ENCODE data around the gene NCAM2.
A peak's percentile ranks its signal among the peaks of the same experiment; 100 is the strongest.

DNA sequence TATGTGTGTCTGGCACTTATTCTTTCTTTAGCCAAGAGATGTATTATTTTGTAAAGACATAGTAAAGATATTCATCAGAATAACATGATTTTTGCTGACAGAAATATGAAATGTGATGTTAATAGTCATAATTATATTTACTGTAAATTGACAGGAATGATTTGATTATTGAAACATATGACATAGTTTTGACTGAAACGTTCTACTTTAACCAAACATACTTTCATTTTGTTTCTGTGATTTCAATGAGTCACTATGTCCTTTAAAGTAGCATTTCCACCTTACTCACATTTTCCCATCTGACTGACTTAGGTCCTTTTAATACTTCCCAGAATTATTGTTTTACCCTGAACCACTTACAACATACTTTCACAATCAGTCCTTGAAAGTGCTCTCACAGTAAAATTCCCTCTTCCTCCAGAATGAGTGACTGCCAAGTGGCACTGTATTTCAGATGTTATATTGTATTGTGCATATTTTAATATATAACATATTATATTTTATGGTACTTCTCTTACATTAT is 437.9 kb downstream of the NCAM2 start:
- TF ChIP-seq POLR2A (IDR thresholded peaks at IDR 0.05; ENCODE audit: low read depth, low read length): no peak
- peak; percentile 47; the same call in 1 of the 2 replicates for TF ChIP-seq CEBPB (IDR thresholded peaks at IDR 0.05; ENCODE audit: low read depth, low read length)
- TF ChIP-seq, protein P1, sequence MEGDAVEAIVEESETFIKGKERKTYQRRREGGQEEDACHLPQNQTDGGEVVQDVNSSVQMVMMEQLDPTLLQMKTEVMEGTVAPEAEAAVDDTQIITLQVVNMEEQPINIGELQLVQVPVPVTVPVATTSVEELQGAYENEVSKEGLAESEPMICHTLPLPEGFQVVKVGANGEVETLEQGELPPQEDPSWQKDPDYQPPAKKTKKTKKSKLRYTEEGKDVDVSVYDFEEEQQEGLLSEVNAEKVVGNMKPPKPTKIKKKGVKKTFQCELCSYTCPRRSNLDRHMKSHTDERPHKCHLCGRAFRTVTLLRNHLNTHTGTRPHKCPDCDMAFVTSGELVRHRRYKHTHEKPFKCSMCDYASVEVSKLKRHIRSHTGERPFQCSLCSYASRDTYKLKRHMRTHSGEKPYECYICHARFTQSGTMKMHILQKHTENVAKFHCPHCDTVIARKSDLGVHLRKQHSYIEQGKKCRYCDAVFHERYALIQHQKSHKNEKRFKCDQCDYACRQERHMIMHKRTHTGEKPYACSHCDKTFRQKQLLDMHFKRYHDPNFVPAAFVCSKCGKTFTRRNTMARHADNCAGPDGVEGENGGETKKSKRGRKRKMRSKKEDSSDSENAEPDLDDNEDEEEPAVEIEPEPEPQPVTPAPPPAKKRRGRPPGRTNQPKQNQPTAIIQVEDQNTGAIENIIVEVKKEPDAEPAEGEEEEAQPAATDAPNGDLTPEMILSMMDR (conservative IDR thresholded peaks at IDR 0.05; ENCODE audit: low read depth, low read length): no peak
- TF ChIP-seq MAZ (IDR thresholded peaks at IDR 0.05; ENCODE audit: borderline replicate concordance, low read depth, low read length): no peak
- TF ChIP-seq RFX5 (IDR thresholded peaks at IDR 0.05; ENCODE audit: low read depth, low read length): no peak
- TF ChIP-seq RAD21 (IDR thresholded peaks at IDR 0.05; ENCODE audit: low read length): no peak
- no peak for TF ChIP-seq BHLHE40 (IDR thresholded peaks at IDR 0.05; ENCODE audit: low read depth, low read length)
